Right renal cortex interstitium (tissue), 3 donors: ENCODE data around the gene BCKDK. TPM values are rescaled to one million over a fixed set of nuclear protein-coding genes. Genes with fewer than 3 reads are reported as not detected.
A peak's percentile ranks its signal among the peaks of the same experiment; 100 is the strongest.
"Not testable (repeated sequence)": the region's sequence is repeated elsewhere in the genome, so short reads cannot be mapped to it uniquely, and the experiment has no call there.

ENCODE experiments used
- DNase-seq, 3 donors: peaks; one replicate each; pipeline ENCODE4 v3.0.0-alpha.2; 2013; ENCODE audit warnings: low read depth in 3 of 3, low spot score in 2 of 3
- polyA plus RNA-seq, 3 donors: library from polyadenylated mRNA; unstranded; fragments of 120-200 nt; gene quantifications; one replicate each; pipeline ENCODE4 v1.2.1, GENCODE V29; 2013; ENCODE audit not compliant: insufficient read length in 3 of 3

BCKDK gene
- polyA plus RNA-seq, 3 donors = 32.4 to 37.6 (median 35.1) TPM

DNA sequence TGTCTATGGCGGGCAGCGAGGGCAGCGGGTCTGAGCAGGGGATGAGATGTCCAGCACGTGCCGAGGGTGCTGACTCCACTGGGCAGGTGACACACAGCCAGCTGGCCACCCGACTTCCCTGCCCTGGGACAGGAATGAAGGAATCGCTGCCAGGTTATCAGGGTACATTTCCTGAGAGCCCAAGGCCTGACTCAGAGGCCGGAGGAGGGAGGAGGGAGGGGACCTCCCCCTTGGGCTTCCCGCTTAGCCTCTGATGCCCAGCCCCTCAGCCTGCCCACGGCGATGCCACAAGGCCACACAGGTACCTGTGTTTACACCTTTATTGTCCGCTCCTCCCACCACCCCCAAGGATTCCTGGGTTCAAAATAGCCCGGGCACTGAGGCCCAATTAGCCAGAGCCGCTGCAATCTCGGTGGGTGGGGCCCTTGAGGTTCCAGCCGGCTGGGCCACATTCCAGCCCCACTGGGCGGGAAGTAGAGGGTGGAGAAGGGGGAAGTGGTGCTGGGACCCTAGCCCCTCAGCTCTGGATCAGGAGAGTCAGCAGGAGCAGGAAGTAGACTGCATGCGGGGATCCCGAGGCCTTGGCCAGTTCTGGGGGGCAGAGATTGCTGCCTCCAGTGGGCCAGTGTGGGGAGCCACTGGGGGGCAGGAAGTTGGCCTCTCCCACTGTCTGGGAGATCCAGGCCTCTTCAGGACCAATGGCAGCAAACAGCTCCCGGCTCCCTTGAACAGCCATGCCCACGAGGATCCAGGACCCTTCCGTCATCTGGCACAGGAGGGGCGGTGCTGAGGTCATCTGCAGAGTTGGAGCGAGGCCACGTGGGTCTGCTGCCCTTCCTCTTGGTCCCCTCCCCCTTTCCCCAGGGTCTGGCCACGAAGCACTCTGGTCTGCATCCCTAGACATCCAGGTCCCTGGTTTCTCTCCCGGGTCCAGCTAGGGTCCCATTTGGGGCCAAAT lies 30.7 kb downstream of the BCKDK start:
- DNase-seq = no peak

DNA sequence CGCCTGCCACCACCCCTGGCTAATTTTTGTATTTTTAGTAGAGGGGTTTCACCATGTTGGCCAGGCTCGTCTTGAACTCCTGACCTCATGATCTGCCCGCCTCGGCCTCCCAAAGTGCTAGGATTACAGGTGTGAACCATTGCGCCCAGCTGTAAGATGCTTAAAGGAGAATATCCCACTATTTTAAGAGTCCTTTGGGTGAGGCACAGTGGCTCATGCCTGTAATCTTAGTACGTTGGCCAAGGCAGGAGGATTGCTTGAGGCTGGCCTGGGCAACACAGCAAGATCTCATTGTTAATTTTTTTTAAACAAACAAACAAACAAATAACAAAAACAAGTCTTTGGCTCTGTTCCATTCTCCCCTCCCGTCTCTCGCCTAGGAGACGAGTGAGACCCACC lies 32.9 kb downstream of the BCKDK start:
- DNase-seq = not testable (repeated sequence)

DNA sequence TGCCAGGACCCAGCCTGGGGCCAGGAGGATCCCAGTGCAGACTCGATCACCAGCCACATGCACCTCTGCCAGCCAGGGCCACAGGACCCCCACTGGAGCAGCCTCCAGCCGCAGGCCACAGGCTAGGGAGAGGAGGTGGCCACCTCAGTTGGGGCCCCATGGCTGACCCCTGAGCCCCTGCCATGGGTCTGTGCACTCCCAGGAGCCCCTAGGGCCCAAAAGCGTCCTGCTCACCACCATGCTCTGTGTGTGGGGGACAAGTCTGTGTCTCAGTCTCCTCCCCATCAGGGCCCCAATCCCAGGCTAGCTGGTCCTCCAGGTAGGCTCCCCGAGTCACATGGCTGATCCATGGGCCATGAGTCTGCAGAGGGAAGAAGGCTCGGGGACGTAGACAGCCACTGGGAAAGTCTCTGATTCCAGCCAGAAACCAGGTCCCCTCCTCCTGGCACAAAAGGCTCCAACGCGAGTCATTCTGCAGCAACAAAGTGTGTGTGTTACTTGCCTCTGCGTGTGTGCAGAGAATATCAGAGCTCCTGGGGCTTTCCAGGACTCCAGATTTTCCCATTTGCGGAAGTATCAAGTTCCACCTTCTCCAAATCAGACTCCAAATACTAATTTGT lies 33.4 kb downstream of the BCKDK start:
- no peak for DNase-seq

DNA sequence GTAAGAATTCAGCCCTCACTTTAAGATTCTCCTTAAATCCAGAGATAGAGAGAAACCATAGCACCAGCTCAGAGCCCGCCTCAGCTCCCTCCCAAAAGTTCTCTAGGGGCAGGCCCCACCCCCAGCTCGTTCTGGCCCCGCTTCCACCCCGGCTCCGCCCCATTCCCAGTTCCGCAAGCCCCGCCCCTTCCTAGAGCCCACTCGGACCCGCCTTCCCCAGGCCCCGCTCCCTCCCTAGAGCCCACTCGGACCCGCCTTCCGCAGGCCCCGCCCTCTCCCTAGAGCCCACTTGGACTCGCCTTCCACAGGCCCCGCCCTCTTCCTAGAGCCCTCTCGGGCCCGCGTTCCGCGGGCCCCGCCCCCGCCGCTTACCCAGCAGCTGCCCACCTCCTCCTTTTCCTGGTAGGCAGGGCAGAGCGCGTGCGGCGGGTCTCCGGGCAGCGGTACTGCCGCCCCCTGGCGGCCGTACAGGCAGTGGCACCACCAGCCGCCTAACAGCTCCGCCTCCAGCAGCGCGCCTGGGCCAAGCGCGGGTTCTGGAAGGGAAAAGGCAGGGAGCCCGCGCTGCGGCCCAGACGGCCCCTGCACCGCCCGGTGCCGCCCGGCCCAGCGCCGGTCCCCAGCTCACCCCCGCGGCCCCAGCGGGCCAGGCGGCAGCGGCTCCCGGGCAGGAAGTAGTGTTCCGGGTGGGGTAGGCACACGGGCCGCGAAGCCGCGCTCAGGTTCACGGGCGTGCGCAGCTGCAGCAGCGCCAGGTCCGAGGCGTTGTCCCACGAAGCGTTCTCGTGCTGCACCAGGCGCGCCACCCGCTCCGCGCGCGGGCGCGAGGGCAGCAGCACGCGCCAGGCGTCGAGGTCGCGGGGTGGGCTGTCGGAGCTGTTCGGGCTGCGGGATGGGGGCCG lies 34.2 kb downstream of the BCKDK start:
- peak; percentile 95 to 99 (median 95) for DNase-seq

GRCh38 chr16:31143011-31143693 lies 35.0 kb downstream of the BCKDK start:
- no peak for DNase-seq

DNA sequence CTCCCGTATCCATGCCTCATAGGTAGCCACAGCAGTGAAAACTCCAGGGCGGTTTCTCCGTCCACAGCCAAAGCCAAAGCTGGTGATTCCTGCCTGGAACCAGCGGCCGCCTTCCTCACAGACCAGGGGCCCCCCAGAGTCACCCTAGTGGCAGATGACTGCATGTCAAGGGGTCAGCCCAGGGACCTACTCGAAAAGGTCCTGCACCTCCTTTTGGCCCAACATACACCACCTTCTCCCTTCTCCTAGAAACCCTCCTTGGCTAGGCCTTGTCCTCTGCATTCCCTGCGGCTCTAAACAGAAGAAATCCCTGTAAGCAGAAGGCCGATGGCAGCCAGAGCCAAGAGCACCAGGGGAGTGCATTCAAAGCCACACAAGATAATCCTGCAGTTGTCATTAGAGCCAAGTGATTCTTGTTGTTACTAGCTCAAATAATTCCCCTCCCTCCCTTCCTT lies 35.5 kb downstream of the BCKDK start:
- no peak for DNase-seq

GRCh38 chr16:31144418-31144817 lies 36.2 kb downstream of the BCKDK start:
- not testable (repeated sequence) for DNase-seq

DNA sequence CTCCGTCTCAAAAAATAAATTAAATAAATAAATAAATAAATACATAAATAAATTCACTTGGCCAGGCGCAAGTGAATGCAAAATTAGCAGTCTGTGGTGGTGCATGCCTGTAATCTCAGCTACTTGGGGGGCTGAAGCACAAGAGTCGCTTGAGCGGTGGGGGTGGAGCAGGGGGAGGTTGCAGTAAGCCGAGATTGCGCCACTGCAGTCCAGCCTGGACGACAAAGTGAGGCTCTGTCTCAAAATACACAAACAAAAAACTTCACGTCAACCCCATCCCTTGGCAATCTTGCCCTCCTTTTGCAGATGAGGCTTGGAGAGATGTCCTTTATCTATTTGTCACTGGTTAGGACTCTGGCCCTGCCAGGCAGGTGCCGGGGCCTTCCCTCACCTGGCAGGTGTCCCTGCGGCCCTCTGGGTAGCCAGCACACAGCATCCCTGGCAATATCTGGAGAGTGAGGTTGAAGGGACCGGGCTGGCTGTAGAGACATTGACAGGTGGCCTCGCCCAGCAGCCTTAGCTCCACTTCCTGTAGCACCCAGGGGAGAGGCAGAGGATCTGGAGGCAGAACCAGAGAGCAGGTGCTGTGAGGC lies 37.3 kb downstream of the BCKDK start:
- DNase-seq = no peak

DNA sequence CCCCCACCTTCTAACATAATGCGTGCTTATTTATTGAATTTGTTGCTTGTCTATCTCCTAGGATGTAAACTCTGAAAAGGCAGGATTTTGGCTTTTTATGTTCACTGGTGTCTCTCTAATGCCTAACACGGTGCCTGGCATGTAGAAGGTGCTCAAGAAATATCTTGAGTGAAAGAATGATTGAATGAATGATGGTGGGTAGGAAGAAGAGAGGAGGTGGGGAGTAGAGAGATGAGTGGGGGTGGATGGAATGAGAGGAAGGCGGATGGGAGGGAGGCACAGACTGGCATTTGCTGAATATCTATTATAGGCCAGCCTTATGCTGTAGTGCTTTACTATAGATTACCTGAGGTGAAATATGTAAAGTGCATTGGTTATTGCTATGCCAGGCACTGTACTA lies 39.4 kb downstream of the BCKDK start:
- DNase-seq = no peak

DNA sequence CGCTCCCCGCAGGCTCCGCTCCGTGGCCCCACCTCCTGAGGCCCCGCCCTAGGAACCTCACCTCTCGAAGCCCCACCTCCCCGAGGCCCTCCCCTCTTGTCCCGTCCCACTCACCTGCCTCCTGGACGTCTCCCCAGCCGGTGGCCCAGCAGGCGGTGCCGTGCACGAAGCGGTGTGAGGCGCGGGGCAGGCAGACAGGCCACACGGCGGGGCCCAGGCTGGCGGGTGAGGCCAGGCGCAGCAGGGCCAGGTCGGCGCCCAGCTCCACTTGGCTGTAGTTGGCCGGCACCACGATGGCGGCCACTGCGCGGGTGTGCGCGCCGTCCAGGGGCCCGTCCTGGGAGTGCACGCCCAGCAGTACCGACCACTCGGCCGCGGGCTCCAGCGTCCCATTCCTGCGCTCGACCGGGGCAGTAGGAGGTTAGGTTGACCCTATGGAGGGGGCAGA lies 40.1 kb downstream of the BCKDK start:
- DNase-seq = no peak

DNA sequence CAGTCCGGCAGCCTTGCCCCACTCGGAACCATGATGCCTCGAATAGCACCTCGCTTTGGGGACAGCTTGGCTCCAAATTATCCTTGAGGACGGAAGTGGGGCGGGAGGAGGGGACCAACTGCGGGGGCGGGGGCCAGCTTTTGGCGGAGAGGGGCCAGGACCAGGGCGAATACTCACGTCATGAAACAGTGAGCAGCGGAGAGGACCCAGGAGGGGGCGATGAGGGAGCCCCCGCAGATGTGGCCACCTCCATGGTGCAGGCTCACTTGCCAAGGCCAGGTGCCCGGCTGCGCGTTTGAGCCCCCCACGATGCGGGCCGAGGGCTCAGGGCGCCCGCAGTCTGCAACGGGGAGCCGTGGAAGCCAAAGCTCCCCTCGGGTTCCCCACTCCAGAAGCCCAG lies 40.7 kb downstream of the BCKDK start:
- no peak for DNase-seq

DNA sequence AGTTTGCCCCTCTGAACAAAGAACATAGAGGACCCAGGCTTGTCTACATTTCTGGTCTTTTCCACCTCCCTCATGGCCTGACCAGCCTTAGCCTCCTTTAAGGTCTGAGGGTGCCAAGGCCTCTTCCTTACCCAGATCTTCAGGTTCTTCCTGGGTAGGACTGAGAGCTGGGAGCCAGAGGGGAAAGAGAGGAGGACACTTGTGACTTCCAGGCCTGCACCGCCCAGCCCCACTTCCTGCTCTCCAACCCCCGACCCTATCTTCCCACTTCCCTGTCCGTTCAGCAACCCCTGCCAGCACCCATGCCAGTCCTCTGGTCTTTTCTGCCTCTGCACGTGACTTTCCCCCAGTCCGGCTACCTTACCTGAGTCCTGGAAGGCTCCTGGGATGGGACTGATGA lies 41.1 kb downstream of the BCKDK start:
- no peak for DNase-seq

GRCh38 chr16:31149894-31150890 lies 42.0 kb downstream of the BCKDK start, which contains the start of gene PRSS36:
TSS of gene PRSS36 (minus strand) at chr16:31150066. CDS start at chr16:31150035, 31 bp downstream.
- no peak for DNase-seq

DNA sequence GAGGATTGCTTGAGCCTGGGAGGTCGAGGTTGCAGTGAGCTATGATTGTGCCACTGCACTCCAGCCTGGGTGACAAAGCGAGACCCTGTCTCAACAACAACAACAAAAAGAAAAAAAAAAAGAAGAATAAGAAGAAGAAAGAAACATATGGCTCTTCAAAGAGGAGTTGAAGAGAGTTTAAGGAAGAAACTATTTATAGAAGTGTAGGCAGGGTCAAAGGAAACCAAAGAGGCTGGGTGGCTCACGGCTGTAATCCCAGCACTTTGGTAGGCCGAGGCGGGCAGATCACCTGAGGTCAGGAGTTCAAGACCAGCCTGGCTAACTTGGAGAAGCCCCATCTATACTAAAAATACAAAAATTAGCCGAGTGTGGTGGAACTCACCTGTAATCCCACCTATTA lies 42.8 kb downstream of the BCKDK start:
- not testable (repeated sequence) for DNase-seq

- DNase-seq = no peak
Measured at GRCh38 chr16:31157136-31157535, 49.0 kb downstream of the BCKDK start.
